Stimulated activated CD4-positive, alpha-beta T cell treated with anti-CD3 and anti-CD28 coated beads, Interleukin-1b, Interleukin-23, amount 100 ng/mL, for 1 hour (primary cell): ENCODE results near the gene LRG1.

Experiments used
- DNase-seq, 2 donors: peaks; one replicate each; pipeline ENCODE4 v3.0.0-alpha.2; 2020; ENCODE audit warnings: low read depth in 2 of 2

Gene LRG1

GRCh38 chr19:4539693-4540581 is at the start of gene LRG1:
Gene LRG1, minus strand, starts transcription at chr19:4540036. Its CDS starts 23 bp downstream, at chr19:4540013.
- no peak for DNase-seq

- no peak for DNase-seq
Observed at GRCh38 chr19:4588291-4588761, 48.5 kb upstream of the LRG1 start.

- no peak for DNase-seq
Observed at GRCh38 chr19:4587527-4587926, 47.7 kb upstream of the LRG1 start.

GRCh38 chr19:4586691-4587090 is 46.9 kb upstream of the LRG1 start:
- DNase-seq, result no peak

- no peak for DNase-seq
Observed at GRCh38 chr19:4586245-4586644, 46.4 kb upstream of the LRG1 start.

- no peak for DNase-seq
Observed at GRCh38 chr19:4585556-4585955, 45.7 kb upstream of the LRG1 start.

- no peak for DNase-seq
Observed at GRCh38 chr19:4584670-4585460, 45.0 kb upstream of the LRG1 start.

- no peak for DNase-seq
Observed at GRCh38 chr19:4583961-4584669, 44.3 kb upstream of the LRG1 start.

GRCh38 chr19:4582980-4583842 is 43.4 kb upstream of the LRG1 start:
- DNase-seq, result no peak

GRCh38 chr19:4581666-4582553 is 42.1 kb upstream of the LRG1 start:
- DNase-seq, result no peak

- no peak for DNase-seq
Observed at GRCh38 chr19:4580961-4581665, 41.3 kb upstream of the LRG1 start.

- no peak for DNase-seq
Observed at GRCh38 chr19:4580021-4580901, 40.4 kb upstream of the LRG1 start.

- DNase-seq, result no peak
Observed at GRCh38 chr19:4579389-4579788, 39.6 kb upstream of the LRG1 start.

- DNase-seq, result no peak
Observed at GRCh38 chr19:4578552-4579248, 38.9 kb upstream of the LRG1 start.

- no peak for DNase-seq
Observed at GRCh38 chr19:4577020-4577782, 37.4 kb upstream of the LRG1 start.

GRCh38 chr19:4576016-4576933 is 36.4 kb upstream of the LRG1 start:
- peak; percentile 26 to 65 for DNase-seq
